HPDE6-E6E7 (cell line): ENCODE measurements around the gene OAF.
"Not testable (repeated sequence)": the region's sequence is repeated elsewhere in the genome, so short reads cannot be mapped to it uniquely, and the experiment has no call there.

Experiments used
- DNase-seq: peaks from one replicate; pipeline ENCODE4 v3.0.0; 2011; ENCODE audit warnings: missing footprints; ENCODE audit errors: extremely low spot score

OAF gene

GRCh38 chr11:120210626-120211521 lies at the start of gene OAF:
Gene OAF, plus strand, starts transcription at chr11:120211032. Its CDS starts 248 bp downstream, at chr11:120211280.
- peak; percentile 76 for DNase-seq

- DNase-seq = no peak
Measured at GRCh38 chr11:120167659-120168058, 43.2 kb upstream of the OAF start.

GRCh38 chr11:120168108-120168959 lies 42.5 kb upstream of the OAF start:
- no peak for DNase-seq

- DNase-seq = peak; percentile 67
Measured at GRCh38 chr11:120168960-120169681, 41.7 kb upstream of the OAF start.

- DNase-seq = no peak
Measured at GRCh38 chr11:120169981-120170698, 40.7 kb upstream of the OAF start.

GRCh38 chr11:120170741-120171261 lies 40.0 kb upstream of the OAF start:
- DNase-seq = no peak

- peak; percentile 72 for DNase-seq
Measured at GRCh38 chr11:120172054-120172911, 38.5 kb upstream of the OAF start.

GRCh38 chr11:120173019-120173705 lies 37.7 kb upstream of the OAF start:
- no peak for DNase-seq

GRCh38 chr11:120173807-120174206 lies 37.0 kb upstream of the OAF start:
- DNase-seq = no peak

GRCh38 chr11:120174866-120175265 lies 36.0 kb upstream of the OAF start:
- DNase-seq = no peak

- no peak for DNase-seq
Measured at GRCh38 chr11:120178561-120179056, 32.2 kb upstream of the OAF start.

GRCh38 chr11:120179057-120179672 lies 31.7 kb upstream of the OAF start:
- no peak for DNase-seq

- not testable (repeated sequence) for DNase-seq
Measured at GRCh38 chr11:120180063-120180462, 30.8 kb upstream of the OAF start.

- DNase-seq = no peak
Measured at GRCh38 chr11:120180551-120181232, 30.1 kb upstream of the OAF start.

- DNase-seq = no peak
Measured at GRCh38 chr11:120181376-120181975, 29.4 kb upstream of the OAF start.

GRCh38 chr11:120182372-120182771 lies 28.5 kb upstream of the OAF start:
- DNase-seq = no peak

GRCh38 chr11:120182790-120183491 lies 27.9 kb upstream of the OAF start:
- DNase-seq = no peak
